Nephron (organoid): ENCODE data around the gene BLNK.

Experiments used
- H3K27ac Mint-ChIP-seq, 3 experiments: 2 replicates each; pipeline ENCODE4 v1.8.0; 2020; ENCODE audit warnings: mixed read lengths in 3 of 3, mild to moderate bottlenecking in 2 of 3, moderate library complexity in 1 of 3
- H3K27me3 Mint-ChIP-seq: 2 replicates; pipeline ENCODE4 v1.8.0; 2021; ENCODE audit warnings: low read depth, mild to moderate bottlenecking, moderate library complexity, mixed read lengths
- H3K36me3 Mint-ChIP-seq: 2 replicates; pipeline ENCODE4 v1.8.0; 2020; ENCODE audit warnings: low read depth, mixed read lengths
- H3K4me1 Mint-ChIP-seq: 2 replicates; pipeline ENCODE4 v1.8.0; 2020; ENCODE audit warnings: mixed read lengths
- H3K4me3 Mint-ChIP-seq, 3 experiments: 2 replicates each; pipeline ENCODE4 v1.8.0; 2020; ENCODE audit warnings: mild to moderate bottlenecking in 3 of 3, mixed read lengths in 3 of 3, moderate library complexity in 2 of 3
- H3K9me3 Mint-ChIP-seq: 2 replicates; pipeline ENCODE4 v1.8.0; 2020; ENCODE audit warnings: mixed read lengths
- CTCF ChIP-seq, 3 experiments: fragments of 200-600 bp; sonication (generic); IDR thresholded peaks; one replicate each; pipeline ENCODE4 v1.5.0; 2021; ENCODE audit warnings: antibody characterized with exemption in 3 of 3; ENCODE audit not compliant: unreplicated experiment in 3 of 3

BLNK gene

DNA sequence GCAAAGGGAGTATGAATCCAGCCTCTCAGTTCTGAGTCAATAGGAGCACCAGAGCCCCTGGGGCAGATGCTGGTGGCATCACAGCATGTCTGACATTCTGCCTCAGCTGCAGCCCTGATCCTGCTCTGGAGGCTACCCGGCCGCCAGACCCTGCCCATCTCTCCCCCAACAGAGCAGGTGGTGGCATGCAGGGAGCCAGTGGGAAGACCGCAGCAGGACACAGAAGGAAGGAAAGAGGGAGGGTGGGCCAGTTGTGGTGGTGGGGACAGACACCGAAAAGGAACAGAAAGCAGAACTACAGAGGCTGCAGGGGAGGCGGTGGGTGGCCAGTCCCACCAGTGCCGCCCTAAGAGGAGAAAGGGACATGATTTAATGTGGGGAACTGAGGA is 35.3 kb downstream of the BLNK start:
- Mint-ChIP-seq H3K4me1 (peaks cover 20% of the 10 kb centered on the region), H3K27ac (no peak overlapping the region), H3K4me3 (no peak overlapping the region), H3K9me3 (no peaks in the 10 kb centered on the region), H3K27me3 (no peaks in the 10 kb centered on the region), H3K36me3 (no peaks in the 10 kb centered on the region)
- no peak for TF ChIP-seq CTCF (IDR thresholded peaks at IDR 0.05; ENCODE audit: unreplicated experiment in 3 of 3)

DNA sequence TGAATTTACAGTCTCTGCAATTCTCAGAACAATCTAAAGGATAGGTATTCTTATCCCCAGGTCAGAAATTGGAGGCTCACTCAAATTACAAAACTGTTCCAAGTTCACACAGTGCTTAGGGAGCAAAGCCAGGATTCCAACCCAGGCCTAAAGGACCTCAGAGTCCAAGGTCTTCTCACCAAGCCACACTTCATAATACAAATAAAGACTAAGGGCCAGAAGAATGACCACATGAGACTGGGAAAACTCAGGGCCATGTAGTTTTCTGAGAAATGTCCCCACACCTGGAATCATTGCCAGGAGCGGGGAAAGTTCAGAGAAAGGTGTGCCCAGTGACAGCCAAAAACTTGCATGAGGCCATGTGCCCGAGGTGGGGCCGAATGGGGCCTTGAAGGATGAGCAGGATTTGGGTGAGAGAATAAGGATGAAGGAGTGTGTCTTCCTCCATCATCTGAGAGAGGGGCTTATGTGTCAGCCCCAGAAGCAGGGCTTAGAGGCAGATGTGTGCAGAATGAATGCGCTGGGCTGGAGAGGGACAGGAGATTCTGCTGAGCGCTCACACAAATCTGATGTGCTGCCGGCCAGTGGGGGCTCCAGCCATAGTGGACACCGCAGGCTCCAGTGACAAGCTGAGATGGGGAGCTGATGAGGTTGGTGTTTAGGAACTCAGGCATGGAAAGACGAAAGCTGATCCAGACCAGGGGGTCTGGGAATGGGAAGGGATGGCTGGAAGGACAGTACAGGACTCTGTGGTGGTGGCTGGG is 35.9 kb downstream of the BLNK start:
- Mint-ChIP-seq H3K4me1 (peaks cover 14% of the 10 kb centered on the region), H3K9me3 (no peaks in the 10 kb centered on the region), H3K27me3 (no peaks in the 10 kb centered on the region), H3K4me3 (no peak overlapping the region), H3K27ac (no peak overlapping the region), H3K36me3 (no peaks in the 10 kb centered on the region)
- no peak for TF ChIP-seq CTCF (IDR thresholded peaks at IDR 0.05; ENCODE audit: unreplicated experiment in 3 of 3)

- H3K4me1 Mint-ChIP-seq, result peaks cover 8% of the 10 kb centered on the region
- no peaks in the 10 kb centered on the region for H3K27me3 Mint-ChIP-seq
- TF ChIP-seq CTCF (IDR thresholded peaks at IDR 0.05; ENCODE audit: unreplicated experiment in 3 of 3), result no peak
- no peak overlapping the region for H3K4me3 Mint-ChIP-seq
- no peaks in the 10 kb centered on the region for H3K36me3 Mint-ChIP-seq
- no peak overlapping the region for H3K27ac Mint-ChIP-seq
- no peaks in the 10 kb centered on the region for H3K9me3 Mint-ChIP-seq
Measured at GRCh38 chr10:96233959-96234358, 37.4 kb downstream of the BLNK start.

- Mint-ChIP-seq H3K36me3 (no peaks in the 10 kb centered on the region), H3K4me1 (no peaks in the 10 kb centered on the region), H3K4me3 (no peak overlapping the region), H3K9me3 (no peaks in the 10 kb centered on the region), H3K27me3 (peaks cover 3% of the 10 kb centered on the region), H3K27ac (no peak overlapping the region)
- TF ChIP-seq CTCF (IDR thresholded peaks at IDR 0.05; ENCODE audit: unreplicated experiment in 3 of 3), result no peak
Measured at GRCh38 chr10:96230527-96230926, 40.8 kb downstream of the BLNK start.

DNA sequence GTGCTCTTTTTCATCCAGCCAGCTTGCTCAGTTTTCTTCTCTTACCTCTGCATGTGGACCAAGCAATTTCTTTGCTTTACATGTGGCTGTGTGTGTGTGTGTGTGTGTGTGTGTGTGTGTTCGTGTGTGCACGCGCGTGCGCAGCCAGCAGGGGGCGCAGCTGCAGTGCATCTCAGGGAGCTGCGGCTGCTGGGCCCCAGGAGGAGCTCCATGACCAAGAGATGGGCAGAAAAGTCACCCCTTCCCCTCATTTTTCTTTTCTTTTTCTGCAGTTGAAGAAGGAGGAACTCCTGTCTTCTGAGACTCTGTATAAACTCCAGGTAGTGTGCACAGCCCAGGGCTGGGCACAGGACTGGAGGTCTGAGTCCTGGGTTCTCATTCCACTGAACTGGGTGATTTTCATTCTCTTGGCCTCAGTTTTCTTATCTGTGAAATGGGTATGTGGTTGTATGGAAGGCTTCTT is 41.8 kb downstream of the BLNK start:
- Mint-ChIP-seq H3K9me3 (no peaks in the 10 kb centered on the region), H3K4me1 (no peaks in the 10 kb centered on the region), H3K4me3 (no peak overlapping the region), H3K27me3 (peaks cover 3% of the 10 kb centered on the region), H3K27ac (peak overlapping the region in 1 of 3 experiments; percentile 55), H3K36me3 (no peaks in the 10 kb centered on the region)
- peak; percentile 49 to 63 (median 61) for TF ChIP-seq CTCF (IDR thresholded peaks at IDR 0.05; ENCODE audit: unreplicated experiment in 3 of 3)

- Mint-ChIP-seq H3K4me3 (no peak overlapping the region), H3K4me1 (no peaks in the 10 kb centered on the region), H3K9me3 (no peaks in the 10 kb centered on the region), H3K36me3 (no peaks in the 10 kb centered on the region), H3K27ac (peak overlapping the region in 1 of 3 experiments; percentile 44), H3K27me3 (peaks cover 3% of the 10 kb centered on the region)
- TF ChIP-seq CTCF (IDR thresholded peaks at IDR 0.05; ENCODE audit: unreplicated experiment in 3 of 3), result no peak
Measured at GRCh38 chr10:96228408-96228994, 42.9 kb downstream of the BLNK start.
